Sigmoid colon (tissue), 7 donors: ENCODE measurements around the gene KCNAB1. TPM values are rescaled to one million over a fixed set of nuclear protein-coding genes. Genes with fewer than 3 reads are reported as not detected.

Experiments used
- DNase-seq: peaks from one replicate; pipeline ENCODE4 v3.0.0-alpha.2; 2019
- H3K27ac ChIP-seq, 4 donors: fragments of 200-600 bp; sonication (generic); one replicate each; pipeline ENCODE4 v1.5.1; 2016 to 2019; ENCODE audit warnings: mild to moderate bottlenecking in 1 of 4
- H3K27me3 ChIP-seq, 3 donors: fragments of 200-600 bp; sonication (generic); one replicate each; pipeline ENCODE4 v1.5.1; 2019; ENCODE audit warnings: mild to moderate bottlenecking in 1 of 3
- H3K36me3 ChIP-seq, 4 donors: fragments of 200-600 bp; sonication (generic); one replicate each; pipeline ENCODE4 v1.5.1; 2016 to 2019
- H3K4me1 ChIP-seq, 4 donors: fragments of 200-600 bp; sonication (generic); one replicate each; pipeline ENCODE4 v1.5.1; 2017 to 2019
- H3K4me3 ChIP-seq, 4 donors: fragments of 200-600 bp; sonication (generic); one replicate each; pipeline ENCODE4 v1.5.1; 2017 to 2019; ENCODE audit warnings: mild to moderate bottlenecking in 2 of 4, moderate library complexity in 1 of 4
- H3K9me3 ChIP-seq, 4 donors: fragments of 200-600 bp in 3 of 4; sonication (generic) in 3 of 4; one replicate each; pipeline versions ENCODE4 v1.5.1 to v1.6.1; 2013 to 2019
- CTCF ChIP-seq, 4 experiments: fragments of 450-650 bp in 3 of 4; fragments of 200-600 bp in 1 of 4; IDR thresholded peaks; one replicate each; pipeline ENCODE4 v1.5.1; 2016 to 2019; ENCODE audit warnings: antibody characterized with exemption in 4 of 4, mild to moderate bottlenecking in 3 of 4, moderate library complexity in 2 of 4
- EP300 ChIP-seq, 4 donors: sonication (generic); formaldehyde crosslinking; IDR thresholded peaks; one replicate each; pipeline ENCODE4 v1.6.1; 2017; ENCODE audit warnings: antibody characterized with exemption in 4 of 4
- POLR2A ChIP-seq, 2 donors: fragments of 450-650 bp; IDR thresholded peaks; one replicate each; pipeline ENCODE4 v1.6.1; 2016; ENCODE audit warnings: antibody characterized with exemption in 2 of 2, mild to moderate bottlenecking in 2 of 2, moderate library complexity in 2 of 2
- POLR2AphosphoS5 ChIP-seq, 4 donors: sonication (generic); formaldehyde crosslinking; IDR thresholded peaks; one replicate each; pipeline ENCODE4 v1.6.1; 2017; ENCODE audit warnings: antibody characterized with exemption in 4 of 4
- WGBS, 2 donors: extraction: QIAGEN DNeasy Blood & Tissue Kit; methylation state at CpG; one replicate each; pipeline ENCODE4 v1.1.7; 2013; 5-methylcytosine and 5-hydroxymethylcytosine counted together
- intact Hi-C: fragments of 100-400 bp; cut with DNase I; formaldehyde crosslinking; loops from one replicate; pipeline ENCODE4 v1.15.1; 2023
- polyA plus RNA-seq, 3 donors: library from polyadenylated mRNA; stranded (reverse); fragments of 200-250 nt; gene quantifications; one replicate each; pipeline ENCODE4 v1.2.3, GENCODE V29; 2013
- total RNA-seq, 4 donors: library from RNA; depleted of rRNA; stranded (reverse); fragments of >200 nt; gene quantifications; one replicate each; pipeline ENCODE4 v1.1.0, GENCODE V29; 2016
- donor health status: healthy with polysubstance abuse.
- donor health status: Bipolar disorder and iron deficiency.
- donor health status: healthy.

KCNAB1 gene
- total and polyA plus RNA-seq, 7 donors: 1.2 to 5.0 (median 4.3) TPM; not detected in 2

GRCh38 chr3:156358232-156358631 is 237.9 kb downstream of the KCNAB1 start:
- 80 to 88% methylated on average over 2 of the region's 2 CpGs for WGBS, 2 donors
- no peaks in the 10 kb centered on the region for H3K36me3 ChIP-seq
- H3K27me3 ChIP-seq: no peaks in the 10 kb centered on the region
- no peak overlapping the region for H3K27ac ChIP-seq
- no peak for DNase-seq
- no peak overlapping the region for H3K4me3 ChIP-seq
- TF ChIP-seq POLR2A (IDR thresholded peaks at IDR 0.05) (no peak), POLR2AphosphoS5 (IDR thresholded peaks at IDR 0.05) (no peak), CTCF (IDR thresholded peaks at IDR 0.05) (no peak), EP300 (IDR thresholded peaks at IDR 0.05) (no peak)
- H3K4me1 ChIP-seq: no peaks in the 10 kb centered on the region
- intact Hi-C loops: no loop called here
- H3K9me3 ChIP-seq: no peaks in the 10 kb centered on the region

GRCh38 chr3:156359368-156359767 is 239.0 kb downstream of the KCNAB1 start:
- DNase-seq: no peak
- intact Hi-C loops: no loop called here
- Histone ChIP-seq H3K27me3 (no peaks in the 10 kb centered on the region), H3K4me3 (no peak overlapping the region), H3K4me1 (no peaks in the 10 kb centered on the region), H3K36me3 (no peaks in the 10 kb centered on the region), H3K9me3 (no peaks in the 10 kb centered on the region), H3K27ac (no peak overlapping the region)
- no peak for TF ChIP-seq EP300 (IDR thresholded peaks at IDR 0.05)
- 56 to 70% methylated on average over 3 of the region's 3 CpGs for WGBS, 2 donors

GRCh38 chr3:156360083-156360482 is 239.7 kb downstream of the KCNAB1 start:
- WGBS, 2 donors: 82 to 95% methylated on average over 4 of the region's 4 CpGs
- Histone ChIP-seq H3K9me3 (no peaks in the 10 kb centered on the region), H3K27ac (no peak overlapping the region), H3K4me1 (no peaks in the 10 kb centered on the region), H3K27me3 (no peaks in the 10 kb centered on the region), H3K36me3 (no peaks in the 10 kb centered on the region), H3K4me3 (no peak overlapping the region)
- no peak for TF ChIP-seq EP300 (IDR thresholded peaks at IDR 0.05)
- TF ChIP-seq POLR2AphosphoS5 (IDR thresholded peaks at IDR 0.05): no peak
- intact Hi-C loops: no loop called here
- DNase-seq: no peak

- Histone ChIP-seq H3K27ac (no peak overlapping the region), H3K36me3 (no peaks in the 10 kb centered on the region), H3K27me3 (no peaks in the 10 kb centered on the region), H3K9me3 (no peaks in the 10 kb centered on the region), H3K4me1 (no peaks in the 10 kb centered on the region), H3K4me3 (no peak overlapping the region)
- WGBS, 2 donors: 67 to 68% methylated on average over 5 of the region's 5 CpGs
- DNase-seq: no peak
- TF ChIP-seq POLR2AphosphoS5 (IDR thresholded peaks at IDR 0.05) (no peak), CTCF (IDR thresholded peaks at IDR 0.05) (no peak), EP300 (IDR thresholded peaks at IDR 0.05) (no peak), POLR2A (IDR thresholded peaks at IDR 0.05) (no peak)
- intact Hi-C loops: no loop called here
Observed at GRCh38 chr3:156360963-156361362, 240.6 kb downstream of the KCNAB1 start.

- 92 to 94% methylated on average over 3 of the region's 3 CpGs for WGBS, 2 donors
- Histone ChIP-seq H3K36me3 (no peaks in the 10 kb centered on the region), H3K4me3 (no peak overlapping the region), H3K27ac (no peak overlapping the region), H3K27me3 (no peaks in the 10 kb centered on the region), H3K9me3 (no peaks in the 10 kb centered on the region), H3K4me1 (peaks cover 0 to 24% (median 9%) of the 10 kb centered on the region in 4 donors)
- no peak for DNase-seq
- intact Hi-C loops: no loop called here
- TF ChIP-seq POLR2AphosphoS5 (IDR thresholded peaks at IDR 0.05) (no peak), EP300 (IDR thresholded peaks at IDR 0.05) (no peak), POLR2A (IDR thresholded peaks at IDR 0.05) (no peak), CTCF (IDR thresholded peaks at IDR 0.05) (no peak)
Observed at GRCh38 chr3:156366559-156366958, 246.2 kb downstream of the KCNAB1 start.

GRCh38 chr3:156368189-156368588 is 247.8 kb downstream of the KCNAB1 start:
- DNase-seq: no peak
- no peaks in the 10 kb centered on the region for H3K9me3 ChIP-seq
- 80 to 85% methylated on average over 3 of the region's 3 CpGs for WGBS, 2 donors
- TF ChIP-seq CTCF (IDR thresholded peaks at IDR 0.05): no peak
- no peak for TF ChIP-seq EP300 (IDR thresholded peaks at IDR 0.05)
- TF ChIP-seq POLR2AphosphoS5 (IDR thresholded peaks at IDR 0.05): no peak
- TF ChIP-seq POLR2A (IDR thresholded peaks at IDR 0.05): no peak
- no peak overlapping the region for H3K4me3 ChIP-seq
- no peaks in the 10 kb centered on the region for H3K27me3 ChIP-seq
- intact Hi-C loops: no loop called here
- H3K4me1 ChIP-seq: peaks cover 0 to 40% (median 18%) of the 10 kb centered on the region in 4 donors
- H3K36me3 ChIP-seq: no peaks in the 10 kb centered on the region
- no peak overlapping the region for H3K27ac ChIP-seq
